ENCODE measurements around the gene CDC25C.

DNA sequence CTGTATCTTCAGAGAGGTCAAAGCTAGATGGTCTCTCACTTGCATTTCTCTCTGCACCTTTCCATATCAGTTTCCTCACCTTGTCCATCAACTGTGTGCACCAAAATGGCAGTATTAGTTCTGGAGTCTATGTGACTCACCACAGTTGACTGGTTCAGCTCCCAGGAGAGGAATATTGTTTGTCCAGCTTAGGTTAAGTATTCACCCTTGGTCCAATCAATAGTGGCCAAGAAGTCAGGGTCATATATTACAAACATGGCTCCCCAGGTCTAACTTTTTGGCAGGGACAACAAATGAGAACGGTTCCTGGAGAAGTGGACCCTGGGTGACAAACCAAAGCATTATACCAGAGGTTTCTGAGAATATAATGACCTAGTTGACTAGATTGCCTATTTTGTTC, 93.6 kb downstream of the CDC25C start:
- TF ChIP-seq, protein P1, sequence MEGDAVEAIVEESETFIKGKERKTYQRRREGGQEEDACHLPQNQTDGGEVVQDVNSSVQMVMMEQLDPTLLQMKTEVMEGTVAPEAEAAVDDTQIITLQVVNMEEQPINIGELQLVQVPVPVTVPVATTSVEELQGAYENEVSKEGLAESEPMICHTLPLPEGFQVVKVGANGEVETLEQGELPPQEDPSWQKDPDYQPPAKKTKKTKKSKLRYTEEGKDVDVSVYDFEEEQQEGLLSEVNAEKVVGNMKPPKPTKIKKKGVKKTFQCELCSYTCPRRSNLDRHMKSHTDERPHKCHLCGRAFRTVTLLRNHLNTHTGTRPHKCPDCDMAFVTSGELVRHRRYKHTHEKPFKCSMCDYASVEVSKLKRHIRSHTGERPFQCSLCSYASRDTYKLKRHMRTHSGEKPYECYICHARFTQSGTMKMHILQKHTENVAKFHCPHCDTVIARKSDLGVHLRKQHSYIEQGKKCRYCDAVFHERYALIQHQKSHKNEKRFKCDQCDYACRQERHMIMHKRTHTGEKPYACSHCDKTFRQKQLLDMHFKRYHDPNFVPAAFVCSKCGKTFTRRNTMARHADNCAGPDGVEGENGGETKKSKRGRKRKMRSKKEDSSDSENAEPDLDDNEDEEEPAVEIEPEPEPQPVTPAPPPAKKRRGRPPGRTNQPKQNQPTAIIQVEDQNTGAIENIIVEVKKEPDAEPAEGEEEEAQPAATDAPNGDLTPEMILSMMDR (IDR thresholded peaks at IDR 0.05) = no peak
- no peak for TF ChIP-seq POLR2AphosphoS5 (IDR thresholded peaks at IDR 0.05)
- no peak for TF ChIP-seq EP300 (IDR thresholded peaks at IDR 0.05)
- no peak for TF ChIP-seq POLR2A (IDR thresholded peaks at IDR 0.05)

Data from sigmoid colon (tissue), 4 donors.